PC-3 (cell line): ENCODE results near the gene CA11. TPM values are rescaled to one million over a fixed set of nuclear protein-coding genes. Genes with fewer than 3 reads are reported as not detected.

Source experiments
- ATAC-seq: fragments of 200-7000 bp; cut with Tn5 transposase; 2 replicates; pipeline ENCODE4 v1.9.1; 2020; ENCODE audit warnings: mild to moderate bottlenecking, moderate library complexity
- BruUV-seq: library from RNA; stranded (reverse); fragments of 400-500 nt; replicated peaks from 2 replicates; lab custom pipeline; 2021; lab: Mats Ljungman, UMichigan
- CTCF ChIA-PET: fragments of 300-600 bp; sonication (Branson Sonifier 250); formaldehyde crosslinking; loops from one replicate; lab custom pipeline; 2022; ENCODE audit warnings: antibody characterized with exemption; lab: Charles Lee
- POLR2A ChIA-PET: fragments of 300-600 bp; sonication (Branson Sonifier 250); formaldehyde crosslinking; loops from one replicate; lab custom pipeline; 2022; ENCODE audit warnings: antibody characterized with exemption; ENCODE audit not compliant: unreplicated experiment; lab: Charles Lee
- DNase-seq: peaks from one replicate; pipeline ENCODE4 v3.0.0-alpha.2; 2015
- H2AFZ ChIP-seq: fragments of 300-600 bp; sonication (generic); 2 replicates; pipeline ENCODE4 v1.6.0; 2016; ENCODE audit warnings: antibody characterized with exemption, low read length
- H3F3A ChIP-seq: fragments of 300-600 bp; sonication (generic); one replicate; pipeline ENCODE4 v1.6.0; 2017; ENCODE audit warnings: antibody characterized with exemption, low read length, control low read depth, mild to moderate bottlenecking; ENCODE audit not compliant: unreplicated experiment
- H3K27ac ChIP-seq: fragments of 300-600 bp; sonication (generic); 2 replicates; pipeline ENCODE4 v1.5.1; 2016; ENCODE audit warnings: mild to moderate bottlenecking, low read length
- H3K27me3 ChIP-seq: fragments of 300-600 bp; sonication (generic); 2 replicates; pipeline ENCODE4 v1.6.1; 2016; ENCODE audit warnings: low read length, mixed read lengths
- H3K36me3 ChIP-seq: fragments of 300-600 bp; sonication (generic); 2 replicates; pipeline ENCODE4 v1.6.1; 2016; ENCODE audit warnings: low read depth, mixed run types, low read length, mixed read lengths
- H3K4me1 ChIP-seq: fragments of 300-600 bp; sonication (generic); 2 replicates; pipeline ENCODE4 v1.5.1; 2016; ENCODE audit warnings: low read length; ENCODE audit not compliant: insufficient read depth
- H3K4me2 ChIP-seq: fragments of 300-600 bp; sonication (generic); 2 replicates; pipeline ENCODE4 v1.6.0; 2016; ENCODE audit warnings: low read length
- H3K4me3 ChIP-seq: fragments of 300-600 bp; sonication (generic); 2 replicates; pipeline ENCODE4 v1.5.1; 2016; ENCODE audit warnings: mild to moderate bottlenecking, low read length, mixed read lengths
- H3K79me2 ChIP-seq: fragments of 300-600 bp; sonication (generic); 2 replicates; pipeline ENCODE4 v1.6.1; 2017; ENCODE audit warnings: low read length, mixed read lengths
- H3K9ac ChIP-seq: fragments of 300-600 bp; sonication (generic); 2 replicates; pipeline ENCODE4 v1.6.0; 2016; ENCODE audit warnings: mild to moderate bottlenecking, low read length
- H3K9me2 ChIP-seq: fragments of 300-600 bp; sonication (generic); replicated peaks from 2 replicates; pipeline ENCODE4 v1.6.1; 2016; ENCODE audit warnings: mixed run types, low read length, mixed read lengths
- H3K9me3 ChIP-seq: fragments of 300-600 bp; sonication (generic); 2 replicates; pipeline ENCODE4 v1.6.1; 2016; ENCODE audit warnings: low read length, mixed read lengths
- H4K20me1 ChIP-seq: fragments of 300-600 bp; sonication (generic); 2 replicates; pipeline ENCODE4 v1.6.1; 2016; ENCODE audit warnings: low read length, mixed read lengths
- EZH2 ChIP-seq: fragments of 300-600 bp; sonication (generic); IDR thresholded peaks from one replicate; pipeline ENCODE4 v1.6.1; 2017; ENCODE audit warnings: antibody characterized with exemption, mild to moderate bottlenecking, low read length; ENCODE audit not compliant: unreplicated experiment
- EZH2phosphoT487 ChIP-seq: fragments of 300-600 bp; sonication (generic); IDR thresholded peaks from 2 replicates; pipeline ENCODE4 v1.6.1; 2018; ENCODE audit warnings: mild to moderate bottlenecking, antibody characterized with exemption, low read length, borderline replicate concordance
- intact Hi-C: fragments of 100-400 bp; cut with micrococcal nuclease; formaldehyde crosslinking; loops from 2 replicates; pipeline ENCODE4 v1.9.0; 2023
- total RNA-seq: library from RNA; depleted of rRNA; stranded (reverse); fragments of >200 nt; gene quantifications from 2 replicates; pipeline ENCODE4 v1.2.3, GENCODE V29; 2014
- TF ChIP-seq, protein P1 (sequence below): fragments of 300-600 bp; sonication (generic); conservative IDR thresholded peaks from 2 replicates; pipeline ENCODE4 v1.5.1; 2017; ENCODE audit warnings: antibody characterized with exemption, low read depth, mild to moderate bottlenecking, low read length

CA11 gene
- total RNA-seq, 1 experiment from 2014 or later, result 4.1 TPM

DNA sequence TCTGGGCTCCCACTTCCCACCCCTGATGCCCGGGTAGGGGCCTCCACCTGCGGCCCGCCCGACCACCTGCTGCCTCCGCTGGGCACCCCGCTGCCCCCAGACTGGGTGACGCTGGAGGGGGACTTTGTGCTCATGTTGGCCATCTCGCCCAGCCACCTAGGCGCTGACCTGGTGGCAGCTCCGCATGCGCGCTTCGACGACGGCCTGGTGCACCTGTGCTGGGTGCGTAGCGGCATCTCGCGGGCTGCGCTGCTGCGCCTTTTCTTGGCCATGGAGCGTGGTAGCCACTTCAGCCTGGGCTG lies 16.7 kb downstream of the CA11 start:
- peaks cover 5% of the 10 kb centered on the region for H3K4me1 ChIP-seq
- H3K36me3 ChIP-seq, result no peaks in the 10 kb centered on the region
- CTCF ChIA-PET, result no interaction called here
- no peaks in the 10 kb centered on the region for H3F3A ChIP-seq
- DNase-seq, result no peak
- H3K79me2 ChIP-seq, result no peaks in the 10 kb centered on the region
- H3K9ac ChIP-seq, result no peak overlapping the region
- no peak overlapping the region for H3K27ac ChIP-seq
- intact Hi-C loops, result no loop called here
- no peak overlapping the region for H3K4me3 ChIP-seq
- BruUV-seq, result no TSS peak
- no peaks in the 10 kb centered on the region for H3K9me3 ChIP-seq
- H3K4me2 ChIP-seq, result no peak overlapping the region
- TF ChIP-seq EZH2phosphoT487 (no peak), EZH2 (no peak)
- TF ChIP-seq, protein P1, sequence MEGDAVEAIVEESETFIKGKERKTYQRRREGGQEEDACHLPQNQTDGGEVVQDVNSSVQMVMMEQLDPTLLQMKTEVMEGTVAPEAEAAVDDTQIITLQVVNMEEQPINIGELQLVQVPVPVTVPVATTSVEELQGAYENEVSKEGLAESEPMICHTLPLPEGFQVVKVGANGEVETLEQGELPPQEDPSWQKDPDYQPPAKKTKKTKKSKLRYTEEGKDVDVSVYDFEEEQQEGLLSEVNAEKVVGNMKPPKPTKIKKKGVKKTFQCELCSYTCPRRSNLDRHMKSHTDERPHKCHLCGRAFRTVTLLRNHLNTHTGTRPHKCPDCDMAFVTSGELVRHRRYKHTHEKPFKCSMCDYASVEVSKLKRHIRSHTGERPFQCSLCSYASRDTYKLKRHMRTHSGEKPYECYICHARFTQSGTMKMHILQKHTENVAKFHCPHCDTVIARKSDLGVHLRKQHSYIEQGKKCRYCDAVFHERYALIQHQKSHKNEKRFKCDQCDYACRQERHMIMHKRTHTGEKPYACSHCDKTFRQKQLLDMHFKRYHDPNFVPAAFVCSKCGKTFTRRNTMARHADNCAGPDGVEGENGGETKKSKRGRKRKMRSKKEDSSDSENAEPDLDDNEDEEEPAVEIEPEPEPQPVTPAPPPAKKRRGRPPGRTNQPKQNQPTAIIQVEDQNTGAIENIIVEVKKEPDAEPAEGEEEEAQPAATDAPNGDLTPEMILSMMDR, result no peak
- no peaks in the 10 kb centered on the region for H3K9me2 ChIP-seq
- POLR2A ChIA-PET, result no interaction called here
- ATAC-seq, result no peak
- H4K20me1 ChIP-seq, result no peaks in the 10 kb centered on the region
- H3K27me3 ChIP-seq, result no peaks in the 10 kb centered on the region
- H2AFZ ChIP-seq, result no peak overlapping the region

DNA sequence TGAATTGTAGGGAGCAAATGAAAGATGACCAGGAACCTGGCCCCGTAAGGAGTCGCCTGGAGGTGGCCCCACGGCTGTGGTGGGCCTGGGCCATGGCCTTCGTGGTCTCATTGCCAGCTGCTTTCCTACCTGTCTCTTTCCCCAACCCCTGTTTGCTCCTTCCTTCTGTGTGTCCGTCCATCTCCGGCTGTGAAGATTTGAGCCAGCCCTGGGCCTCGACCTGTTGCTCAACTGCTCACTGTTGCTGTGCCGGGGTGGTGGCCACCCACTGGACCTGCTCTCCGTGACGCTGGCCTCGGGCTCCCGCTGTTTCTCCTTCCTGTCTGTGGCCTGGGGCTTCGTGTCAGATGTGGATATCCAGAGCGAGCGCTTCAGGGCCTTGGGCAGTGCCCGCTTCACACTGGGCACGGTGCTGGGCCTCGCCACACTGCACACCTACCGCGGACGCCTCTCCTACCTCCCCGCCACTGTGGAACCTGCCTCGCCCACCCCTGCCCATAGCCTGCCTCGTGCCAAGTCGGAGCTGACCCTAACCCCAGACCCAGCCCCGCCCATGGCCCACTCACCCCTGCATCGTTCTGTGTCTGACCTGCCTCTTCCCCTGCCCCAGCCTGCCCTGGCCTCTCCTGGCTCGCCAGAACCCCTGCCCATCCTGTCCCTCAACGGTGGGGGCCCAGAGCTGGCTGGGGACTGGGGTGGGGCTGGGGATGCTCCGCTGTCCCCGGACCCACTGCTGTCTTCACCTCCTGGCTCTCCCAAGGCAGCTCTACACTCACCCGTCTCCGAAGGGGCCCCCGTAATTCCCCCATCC lies 17.3 kb downstream of the CA11 start:
- TF ChIP-seq EZH2 (no peak), EZH2phosphoT487 (no peak)
- TF ChIP-seq, protein P1, result no peak
- ATAC-seq (no peak), DNase-seq (no peak)
- no peak overlapping the region for H2AFZ ChIP-seq
- H3K9me2 ChIP-seq, result no peaks in the 10 kb centered on the region
- no peak overlapping the region for H3K27ac ChIP-seq
- no TSS peak for BruUV-seq
- ChIA-PET CTCF (no interaction called here), POLR2A (no interaction called here)
- H3K4me2 ChIP-seq, result no peak overlapping the region
- H3K79me2 ChIP-seq, result no peaks in the 10 kb centered on the region
- H3F3A ChIP-seq, result no peaks in the 10 kb centered on the region
- no peaks in the 10 kb centered on the region for H4K20me1 ChIP-seq
- no peak overlapping the region for H3K4me3 ChIP-seq
- H3K4me1 ChIP-seq, result no peaks in the 10 kb centered on the region; the same call in 1 of the 2 replicates
- no peaks in the 10 kb centered on the region for H3K9me3 ChIP-seq
- no peaks in the 10 kb centered on the region for H3K36me3 ChIP-seq
- H3K27me3 ChIP-seq, result no peaks in the 10 kb centered on the region
- no peak overlapping the region for H3K9ac ChIP-seq
- intact Hi-C loops, result no loop called here

DNA sequence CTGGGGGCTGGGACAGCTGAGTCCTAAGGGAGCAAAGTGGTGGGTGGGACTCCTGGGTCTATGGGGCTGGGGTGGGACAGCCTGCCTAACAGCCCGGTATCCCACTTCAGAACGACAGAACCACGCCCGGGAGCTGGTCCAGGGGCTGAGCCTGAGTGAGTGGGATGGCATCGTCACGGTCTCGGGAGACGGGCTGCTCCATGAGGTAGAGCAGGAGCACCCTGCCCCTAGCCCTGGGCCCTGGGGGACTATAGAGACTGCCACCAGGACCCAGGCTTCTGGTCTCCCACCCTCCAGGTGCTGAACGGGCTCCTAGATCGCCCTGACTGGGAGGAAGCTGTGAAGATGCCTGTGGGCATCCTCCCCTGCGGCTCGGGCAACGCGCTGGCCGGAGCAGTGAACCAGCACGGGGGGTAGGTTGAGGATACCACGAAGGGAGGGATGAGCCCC lies 18.1 kb downstream of the CA11 start:
- Histone ChIP-seq H3K27me3 (no peaks in the 10 kb centered on the region), H3F3A (no peaks in the 10 kb centered on the region), H3K9me2 (no peaks in the 10 kb centered on the region), H3K9me3 (no peaks in the 10 kb centered on the region), H3K79me2 (no peaks in the 10 kb centered on the region), H3K4me3 (no peak overlapping the region), H4K20me1 (no peaks in the 10 kb centered on the region), H3K36me3 (no peaks in the 10 kb centered on the region), H3K9ac (no peak overlapping the region), H3K4me1 (no peaks in the 10 kb centered on the region), H2AFZ (no peak overlapping the region), H3K27ac (no peak overlapping the region), H3K4me2 (no peak overlapping the region)
- ATAC-seq, result no peak
- BruUV-seq, result no TSS peak
- TF ChIP-seq, protein P1, result no peak
- TF ChIP-seq EZH2 (no peak), EZH2phosphoT487 (no peak)
- ChIA-PET POLR2A (no interaction called here), CTCF (no interaction called here)
- no peak for DNase-seq
- intact Hi-C loops, result no loop called here
